ENCODE data around the gene SIPA1L3. TPM values are rescaled to one million over a fixed set of nuclear protein-coding genes. Genes with fewer than 3 reads are reported as not detected.

The SIPA1L3 gene
- total RNA-seq, 1 donor from 2014 or later = 14.5 TPM

DNA sequence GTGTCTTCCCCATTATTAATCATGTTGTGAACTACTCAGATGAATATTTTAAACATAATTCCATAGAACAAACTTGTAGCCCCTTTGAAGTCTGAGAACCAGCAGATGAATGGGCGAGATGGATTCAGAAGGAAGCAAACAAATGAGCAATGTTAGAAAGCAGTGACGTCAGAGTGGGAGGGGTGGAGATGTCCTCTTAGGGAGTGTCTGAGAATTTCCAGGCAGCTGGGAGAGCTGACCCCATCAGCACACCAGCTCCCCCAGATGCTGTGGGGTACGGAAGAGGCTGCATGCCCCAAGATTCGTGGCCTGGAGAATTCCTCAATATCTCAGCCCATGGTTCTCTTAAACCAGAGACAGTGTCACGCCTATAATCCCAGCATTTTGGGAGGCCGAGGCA is 248.4 kb downstream of the SIPA1L3 start:
- DNase-seq = peak; percentile 19

DNA sequence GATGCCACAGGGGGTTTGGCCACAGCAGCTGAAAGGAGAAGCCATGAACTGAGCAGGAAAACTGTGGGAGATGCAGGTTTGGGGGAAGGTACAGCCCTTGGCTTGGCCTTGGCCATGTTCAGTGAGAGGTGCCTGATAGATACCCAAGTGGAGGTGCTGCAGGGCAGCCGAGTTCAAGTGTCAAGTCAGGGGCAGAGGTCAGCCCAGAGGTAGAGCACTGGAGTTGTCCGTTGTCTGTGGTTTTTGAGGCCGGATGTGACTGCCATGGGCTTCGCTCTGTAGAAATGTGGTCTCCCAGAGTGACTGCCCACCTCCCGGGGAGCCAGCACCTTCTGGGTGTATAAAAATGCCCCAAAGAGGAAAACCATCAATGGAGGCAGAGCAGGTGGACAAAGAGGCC is 251.7 kb downstream of the SIPA1L3 start:
- DNase-seq = no peak

DNA sequence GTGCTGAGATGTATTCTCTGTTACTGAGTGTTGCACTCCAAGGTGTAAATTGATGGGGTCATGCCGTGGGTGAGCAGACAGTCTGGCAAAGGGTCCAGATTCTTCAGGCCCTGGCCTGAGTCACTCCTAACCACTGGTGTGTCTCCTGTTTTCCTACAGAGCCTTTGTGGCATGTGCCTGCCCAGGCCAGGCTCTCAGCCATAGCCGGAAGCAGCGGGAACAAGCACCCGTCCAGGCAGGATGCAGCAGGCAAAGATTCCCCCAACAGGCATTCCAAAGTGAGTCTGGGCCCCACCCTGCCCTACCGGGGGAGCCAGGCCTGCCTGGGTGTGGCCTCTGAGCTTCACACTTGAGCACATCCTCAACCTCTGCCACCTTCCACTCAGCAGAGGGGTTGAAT is 255.1 kb downstream of the SIPA1L3 start:
- no peak for DNase-seq

- no peak for DNase-seq
Measured at GRCh38 chr19:38162632-38163031, 255.6 kb downstream of the SIPA1L3 start.

GRCh38 chr19:38163419-38164290 is 256.6 kb downstream of the SIPA1L3 start:
- DNase-seq = no peak

DNA sequence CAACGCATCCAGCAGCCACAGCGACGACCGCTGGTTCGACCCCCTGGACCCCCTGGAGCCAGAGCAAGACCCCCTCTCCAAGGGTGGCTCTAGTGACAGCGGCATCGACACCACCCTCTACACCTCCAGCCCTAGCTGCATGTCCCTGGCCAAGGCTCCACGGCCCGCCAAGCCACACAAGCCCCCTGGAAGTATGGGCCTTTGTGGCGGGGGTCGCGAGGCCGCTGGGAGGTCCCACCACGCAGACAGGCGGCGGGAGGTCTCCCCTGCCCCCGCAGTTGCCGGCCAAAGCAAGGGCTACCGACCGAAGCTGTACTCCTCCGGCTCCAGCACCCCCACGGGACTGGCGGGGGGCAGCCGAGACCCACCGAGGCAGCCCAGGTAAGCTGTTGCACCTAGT is 257.5 kb downstream of the SIPA1L3 start:
- no peak for DNase-seq

DNA sequence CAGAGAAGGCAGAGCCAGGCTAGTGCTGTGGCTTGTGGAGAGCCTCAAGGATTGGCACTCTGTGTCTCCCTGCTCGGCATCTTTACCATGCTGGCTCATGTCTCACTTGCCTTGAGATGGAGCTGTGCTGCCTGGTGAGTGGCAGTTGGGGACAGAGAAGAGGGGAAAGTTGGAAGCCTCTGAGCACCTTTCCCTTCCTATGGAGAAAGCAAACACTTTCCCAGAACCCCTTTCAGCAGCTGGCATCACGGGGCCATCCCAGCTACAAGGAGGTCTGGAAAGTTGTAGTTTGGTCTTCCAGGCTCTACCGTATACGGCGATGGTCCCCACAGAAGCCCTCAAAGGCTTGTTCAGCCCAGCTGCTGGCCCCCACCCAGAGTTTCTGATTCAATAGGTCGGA is 258.3 kb downstream of the SIPA1L3 start:
- no peak for DNase-seq

- no peak for DNase-seq
Measured at GRCh38 chr19:38168637-38169036, 261.6 kb downstream of the SIPA1L3 start.

GRCh38 chr19:38170334-38170733 is 263.3 kb downstream of the SIPA1L3 start:
- DNase-seq = no peak

DNA sequence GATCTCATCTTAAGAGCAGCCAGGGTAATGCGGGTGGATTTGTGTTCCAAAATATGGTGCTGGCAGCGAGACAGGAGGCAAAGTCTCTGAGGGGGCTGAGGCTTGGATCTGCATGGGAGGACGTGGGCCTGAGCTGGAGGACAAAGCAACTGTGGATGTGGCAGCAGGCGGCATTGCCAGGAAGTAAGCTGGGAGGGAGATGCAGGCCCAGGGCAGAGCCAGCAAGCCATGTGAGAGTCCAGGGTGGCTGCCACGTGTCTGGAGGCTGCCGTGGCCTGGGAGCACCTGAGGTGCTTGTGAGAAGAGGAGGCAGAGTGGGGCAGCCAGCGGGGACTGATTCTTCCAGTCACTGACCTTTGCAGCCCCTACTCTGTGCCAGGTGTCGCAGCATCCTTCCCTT is 265.0 kb downstream of the SIPA1L3 start:
- DNase-seq = no peak

- DNase-seq = peak; percentile 68
Measured at GRCh38 chr19:38173291-38174041, 266.5 kb downstream of the SIPA1L3 start.

- DNase-seq = no peak
Measured at GRCh38 chr19:38175422-38175821, 268.4 kb downstream of the SIPA1L3 start.

DNA sequence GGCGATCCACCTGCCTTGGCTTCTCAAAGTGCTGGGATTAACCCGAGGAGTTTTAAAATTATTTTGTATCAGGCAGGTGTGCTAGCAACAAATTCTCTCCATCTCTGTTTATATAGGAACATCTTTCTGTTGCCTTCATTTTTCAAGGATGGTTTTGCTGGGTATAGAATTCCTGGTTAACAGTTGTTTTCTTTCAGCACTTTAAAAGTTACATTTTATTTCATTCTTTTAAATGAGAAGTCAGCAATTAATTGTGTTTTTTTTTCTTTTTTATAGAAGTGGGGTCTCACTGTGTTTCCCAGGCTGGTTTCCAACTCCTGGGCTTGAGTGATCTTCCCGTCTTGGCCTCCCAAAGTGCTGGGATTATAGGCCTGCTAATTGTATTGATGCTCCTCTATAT is 273.1 kb downstream of the SIPA1L3 start:
- DNase-seq = no peak

GRCh38 chr19:38182536-38183210 is 275.7 kb downstream of the SIPA1L3 start:
- DNase-seq = no peak

- DNase-seq = no peak
Measured at GRCh38 chr19:38183251-38183897, 276.4 kb downstream of the SIPA1L3 start.

DNA sequence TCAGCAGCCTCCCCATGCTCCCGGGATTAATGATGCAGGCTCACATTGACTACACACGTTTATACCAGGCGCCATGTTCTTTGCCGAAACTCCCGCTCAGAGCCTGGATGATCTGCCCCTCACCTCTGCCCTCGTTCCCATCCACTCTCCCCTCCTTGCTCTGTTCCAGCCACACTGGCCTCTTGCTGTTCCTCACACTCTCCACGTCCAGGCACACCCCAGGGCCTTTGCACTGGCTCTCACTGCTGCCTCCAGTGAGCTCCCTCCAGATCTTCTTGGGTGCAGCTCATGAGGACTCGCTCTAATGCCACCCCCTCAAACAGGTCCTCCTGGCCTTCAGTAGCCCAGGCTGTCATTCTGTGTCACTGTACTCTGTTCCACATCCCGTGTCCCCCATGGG is 277.8 kb downstream of the SIPA1L3 start:
- no peak for DNase-seq

GRCh38 chr19:38185562-38185961 is 278.6 kb downstream of the SIPA1L3 start:
- no peak for DNase-seq

- no peak for DNase-seq
Measured at GRCh38 chr19:38190061-38190460, 283.1 kb downstream of the SIPA1L3 start.

DNA sequence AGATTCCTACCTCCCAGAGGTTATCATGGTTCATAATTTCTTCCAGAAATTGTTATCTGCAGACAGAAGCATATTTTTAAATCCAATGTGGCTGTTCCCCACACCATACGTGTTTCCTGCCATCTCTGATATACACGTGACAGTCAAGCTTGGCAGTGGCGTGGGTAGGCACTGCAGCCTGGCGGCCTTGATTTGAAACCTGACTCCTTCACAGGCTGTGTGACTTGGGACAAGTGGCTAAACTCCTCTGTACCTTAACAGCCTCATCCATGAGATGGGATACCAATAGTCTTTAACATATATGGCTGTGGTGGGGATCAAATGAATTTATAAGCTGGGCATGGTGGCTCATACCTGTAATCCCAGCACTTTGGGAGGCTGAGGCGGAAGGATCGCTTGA is 283.8 kb downstream of the SIPA1L3 start:
- DNase-seq = no peak

DNA sequence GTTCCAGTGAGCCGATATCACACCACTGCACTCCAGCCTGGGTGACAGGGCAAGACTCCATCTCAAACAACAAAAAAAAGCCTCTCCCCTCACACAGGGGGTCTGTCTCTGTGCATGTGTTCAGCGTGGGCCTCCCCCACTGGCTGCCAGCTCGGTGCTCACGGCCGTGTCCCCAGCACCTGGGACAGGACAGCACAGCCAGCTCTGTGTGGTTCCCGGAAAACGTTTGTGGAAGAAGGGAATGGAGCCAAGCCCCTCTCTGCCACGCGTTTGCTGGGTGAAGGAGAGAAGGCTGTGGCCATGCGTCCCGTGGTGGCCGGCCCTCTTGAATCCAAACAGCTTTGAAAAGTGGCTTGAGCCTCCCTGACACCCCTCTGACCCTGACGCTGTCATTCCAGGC is 284.7 kb downstream of the SIPA1L3 start:
- DNase-seq = no peak

DNA sequence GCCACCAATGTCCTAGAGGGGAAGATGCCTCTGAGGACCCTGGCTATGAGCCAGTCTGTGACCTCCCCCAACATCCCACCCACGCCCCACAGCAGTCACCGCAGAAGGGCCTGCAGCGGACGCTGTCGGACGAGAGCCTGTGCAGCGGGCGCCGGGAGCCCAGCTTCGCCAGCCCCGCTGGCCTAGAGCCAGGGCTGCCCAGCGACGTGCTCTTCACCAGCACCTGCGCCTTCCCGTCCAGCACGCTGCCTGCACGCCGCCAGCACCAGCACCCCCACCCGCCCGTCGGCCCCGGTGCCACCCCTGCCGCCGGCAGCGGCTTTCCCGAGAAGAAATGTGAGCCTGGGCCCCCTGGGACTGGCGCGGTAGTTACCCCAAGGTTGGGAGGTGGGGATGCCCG is 286.4 kb downstream of the SIPA1L3 start:
- DNase-seq = no peak

DNA sequence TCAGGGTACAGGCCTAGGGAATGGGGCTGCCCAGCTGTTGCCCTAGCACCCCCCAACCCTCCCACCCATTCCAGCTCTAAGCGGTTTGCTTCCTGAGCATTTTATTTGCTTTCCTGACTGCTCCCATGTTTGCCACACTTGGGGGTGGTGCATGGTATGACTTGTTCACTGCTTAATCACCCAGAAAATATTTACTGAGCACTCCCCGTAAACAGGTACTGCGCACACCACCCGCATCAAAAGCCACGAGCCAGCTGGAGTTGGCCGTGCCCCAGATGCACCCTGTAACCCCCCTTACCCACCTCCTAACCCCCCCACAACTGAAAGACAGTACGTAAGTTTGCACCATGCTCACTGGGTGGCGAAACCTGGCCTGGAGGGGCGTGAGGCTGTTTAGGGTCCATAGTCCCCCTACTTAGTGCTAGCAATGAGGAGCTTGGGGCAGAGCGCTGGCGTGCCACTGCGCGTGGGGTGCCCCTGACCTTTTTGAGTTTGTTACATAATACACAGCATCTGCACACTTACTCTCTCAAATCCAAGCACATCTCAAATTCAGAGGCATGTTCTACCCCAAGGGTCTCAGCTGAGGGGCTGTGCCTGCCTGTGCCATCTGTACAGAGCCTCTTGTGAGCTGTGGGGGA is 287.2 kb downstream of the SIPA1L3 start:
- no peak for DNase-seq
